WI38 (cell line): ENCODE results near the gene SOX12.
A peak's percentile ranks its signal among the peaks of the same experiment; 100 is the strongest.

Experiments
- H3K4me3 ChIP-seq: 2 replicates; pipeline ENCODE4 v1.5.1; 2011; ENCODE audit warnings: low read depth, mild to moderate bottlenecking, control low read depth, low read length
- TF ChIP-seq, protein P1 (sequence below): IDR thresholded peaks from 2 replicates; pipeline ENCODE4 v1.5.1; 2012; ENCODE audit warnings: low read depth, mild to moderate bottlenecking, control low read depth, low read length

SOX12 gene

GRCh38 chr20:284172-284571 is 41.2 kb upstream of the SOX12 start:
- H3K4me3 ChIP-seq: no peak overlapping the region
- TF ChIP-seq, protein P1, sequence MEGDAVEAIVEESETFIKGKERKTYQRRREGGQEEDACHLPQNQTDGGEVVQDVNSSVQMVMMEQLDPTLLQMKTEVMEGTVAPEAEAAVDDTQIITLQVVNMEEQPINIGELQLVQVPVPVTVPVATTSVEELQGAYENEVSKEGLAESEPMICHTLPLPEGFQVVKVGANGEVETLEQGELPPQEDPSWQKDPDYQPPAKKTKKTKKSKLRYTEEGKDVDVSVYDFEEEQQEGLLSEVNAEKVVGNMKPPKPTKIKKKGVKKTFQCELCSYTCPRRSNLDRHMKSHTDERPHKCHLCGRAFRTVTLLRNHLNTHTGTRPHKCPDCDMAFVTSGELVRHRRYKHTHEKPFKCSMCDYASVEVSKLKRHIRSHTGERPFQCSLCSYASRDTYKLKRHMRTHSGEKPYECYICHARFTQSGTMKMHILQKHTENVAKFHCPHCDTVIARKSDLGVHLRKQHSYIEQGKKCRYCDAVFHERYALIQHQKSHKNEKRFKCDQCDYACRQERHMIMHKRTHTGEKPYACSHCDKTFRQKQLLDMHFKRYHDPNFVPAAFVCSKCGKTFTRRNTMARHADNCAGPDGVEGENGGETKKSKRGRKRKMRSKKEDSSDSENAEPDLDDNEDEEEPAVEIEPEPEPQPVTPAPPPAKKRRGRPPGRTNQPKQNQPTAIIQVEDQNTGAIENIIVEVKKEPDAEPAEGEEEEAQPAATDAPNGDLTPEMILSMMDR: no peak

DNA sequence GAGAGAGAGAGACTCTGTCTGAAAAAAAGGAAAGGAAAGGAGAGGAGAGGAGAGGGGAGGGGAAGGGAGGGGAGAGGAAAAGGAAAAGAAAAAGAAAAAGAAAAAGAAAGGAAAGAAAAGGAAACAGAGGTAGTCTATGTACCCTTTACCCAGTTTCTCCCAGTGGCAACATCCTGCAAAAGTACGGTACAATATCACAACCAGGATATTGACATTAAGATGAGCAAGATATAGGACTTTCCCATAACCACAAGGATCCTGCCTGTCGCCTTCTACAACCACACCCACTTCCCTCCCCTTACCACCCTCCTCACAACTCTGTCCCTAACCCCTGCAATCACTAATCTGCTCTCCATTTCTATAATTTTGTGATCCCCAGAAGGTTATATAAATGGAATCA is 38.8 kb upstream of the SOX12 start:
- H3K4me3 ChIP-seq: no peak overlapping the region
- TF ChIP-seq, protein P1: no peak

DNA sequence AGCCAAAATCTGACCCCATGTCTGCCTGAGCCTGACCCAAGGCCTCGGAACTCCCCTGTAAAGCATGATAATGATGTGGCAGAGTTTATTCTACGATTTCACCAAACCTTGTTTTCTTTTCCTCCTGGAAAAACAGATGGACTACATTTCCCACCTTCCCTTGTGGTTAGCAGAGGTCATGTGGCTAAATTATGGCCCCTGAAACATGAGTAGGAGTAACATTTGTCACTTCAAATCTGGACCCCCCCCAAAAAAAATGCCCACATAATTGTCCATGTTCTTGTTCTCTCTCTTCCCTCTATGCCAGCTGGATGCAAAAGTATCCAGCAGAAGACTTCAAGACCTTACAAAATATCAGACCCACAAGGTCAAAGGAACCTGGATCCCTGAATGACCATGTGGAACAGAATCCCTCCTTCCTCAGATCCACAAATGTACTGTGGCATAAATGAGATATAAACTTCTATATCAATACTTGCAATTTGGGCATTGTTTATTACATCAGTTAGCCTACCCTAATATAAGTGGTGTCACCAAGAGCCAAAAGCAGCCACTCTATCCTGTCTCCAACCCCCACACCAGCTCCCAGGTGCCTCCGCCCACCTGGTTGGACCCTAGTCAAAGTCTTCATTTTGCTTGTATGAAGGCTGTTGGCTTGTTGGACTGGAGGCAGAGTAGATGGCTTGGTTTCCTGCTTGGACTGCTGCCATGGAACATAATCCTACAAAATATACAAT is 36.2 kb upstream of the SOX12 start:
- H3K4me3 ChIP-seq: no peak overlapping the region; the same call in 1 of the 2 replicates
- TF ChIP-seq, protein P1: no peak

DNA sequence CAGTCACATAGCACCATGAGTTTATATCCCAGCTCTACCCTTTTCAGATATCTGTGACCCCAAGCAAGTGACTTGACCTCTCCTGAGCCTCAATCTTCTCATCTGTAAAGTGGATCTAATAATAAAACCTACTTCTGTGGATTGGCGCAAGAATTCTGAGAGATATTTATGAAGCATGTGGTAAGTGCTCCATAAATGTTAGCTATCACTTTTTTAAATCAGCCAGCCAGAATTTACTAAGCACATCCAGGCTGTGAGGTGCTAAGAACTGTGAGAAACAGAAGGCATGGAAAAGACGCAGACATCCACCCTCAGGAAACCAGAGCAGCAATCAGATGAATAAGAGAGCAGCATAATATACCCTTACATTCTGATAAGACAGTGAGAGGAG is 35.7 kb upstream of the SOX12 start:
- peak overlapping the region; percentile 67 for H3K4me3 ChIP-seq
- TF ChIP-seq, protein P1: no peak

DNA sequence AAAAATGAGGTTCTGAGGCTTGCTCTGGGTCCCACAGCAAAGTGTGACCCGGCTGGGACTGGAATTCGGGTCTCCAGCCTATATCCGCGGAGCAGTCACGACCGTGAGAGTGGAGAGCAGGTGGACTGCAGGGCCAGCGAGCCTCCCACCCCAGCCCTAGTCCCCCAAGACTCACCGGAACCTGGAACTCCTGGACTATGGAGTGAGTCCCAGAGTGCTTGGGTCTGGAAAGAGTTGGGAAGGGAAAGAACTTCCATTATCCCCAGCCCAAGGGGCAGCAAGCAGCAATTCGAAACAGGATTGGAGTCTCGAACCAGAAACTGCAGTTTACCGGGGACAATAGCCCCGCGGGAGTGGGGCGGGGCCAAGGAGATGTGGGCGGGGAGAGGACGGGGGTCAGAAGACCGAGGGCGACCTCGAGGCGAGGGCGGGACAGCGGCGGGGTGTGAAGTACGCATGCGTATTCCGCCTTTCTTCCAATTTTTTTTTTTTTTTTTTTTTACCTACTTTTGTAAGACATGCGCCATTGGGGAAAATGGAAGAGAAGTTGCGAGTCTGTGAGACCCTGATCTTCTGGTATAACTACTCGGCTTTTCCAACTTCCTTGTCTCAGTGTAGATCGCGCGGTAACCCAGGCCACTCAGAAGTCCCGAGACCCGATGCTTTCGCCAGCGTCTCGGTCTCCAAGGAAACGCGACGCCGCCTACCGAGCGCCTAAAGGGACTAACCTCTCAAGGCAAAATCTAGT is 35.1 kb upstream of the SOX12 start, which contains the start of gene C20orf96:
C20orf96 (minus strand) TSS at position 667 of the 748 bp plus-strand sequence; CDS start at position 527, 140 bp downstream.
- TF ChIP-seq, protein P1: peak; percentile 47; the same call in 1 of the 2 replicates
- peak within 1 kb of the TSS; percentile 67 for H3K4me3 ChIP-seq

- no peak overlapping the region for H3K4me3 ChIP-seq
- TF ChIP-seq, protein P1: no peak
These were observed 30.8 kb upstream of the SOX12 start for GRCh38 chr20:294602-295001.

- H3K4me3 ChIP-seq: no peak overlapping the region
- TF ChIP-seq, protein P1: no peak
These were observed 29.5 kb upstream of the SOX12 start for GRCh38 chr20:295804-296203.
